Subcutaneous abdominal adipose tissue (tissue), 5 donors: ENCODE measurements around the gene ITGB5.

ENCODE experiments used
- H3K27ac ChIP-seq: one replicate; pipeline ENCODE4 v1.7.0; 2013; ENCODE audit warnings: low read depth, mild to moderate bottlenecking, inconsistent platforms, low read length, moderate library complexity
- H3K27me3 ChIP-seq, 5 donors: one replicate each; pipeline ENCODE4 v1.7.0; 2013; ENCODE audit warnings: low read length in 5 of 5, inconsistent platforms in 1 of 5; ENCODE audit not compliant: control insufficient read depth in 5 of 5, insufficient read depth in 4 of 5
- H3K36me3 ChIP-seq, 5 donors: one replicate each; pipeline ENCODE4 v1.7.0; 2013; ENCODE audit warnings: low read length in 5 of 5; ENCODE audit not compliant: control insufficient read depth in 5 of 5, insufficient read depth in 5 of 5
- H3K4me1 ChIP-seq, 5 donors: one replicate each; pipeline ENCODE4 v1.7.0; 2013; ENCODE audit warnings: low read length in 5 of 5, mild to moderate bottlenecking in 3 of 5, moderate library complexity in 1 of 5; ENCODE audit not compliant: control insufficient read depth in 5 of 5, insufficient read depth in 5 of 5
- H3K4me3 ChIP-seq, 5 donors: one replicate each; pipeline ENCODE4 v1.7.0; 2013; ENCODE audit warnings: low read length in 5 of 5, low read depth in 1 of 5
- H3K9ac ChIP-seq, 5 donors: one replicate each; pipeline ENCODE4 v1.7.0; 2013; ENCODE audit warnings: low read length in 5 of 5, mild to moderate bottlenecking in 4 of 5, moderate library complexity in 3 of 5
- H3K9me3 ChIP-seq, 5 donors: one replicate each; pipeline ENCODE4 v1.7.0; 2013; ENCODE audit warnings: low read length in 5 of 5; ENCODE audit not compliant: control insufficient read depth in 5 of 5
- donor health status: healthy.
- donor health status: healthy.
- donor health status: healthy.
- donor health status: healthy.
- donor health status: healthy.

Gene ITGB5, protein sequence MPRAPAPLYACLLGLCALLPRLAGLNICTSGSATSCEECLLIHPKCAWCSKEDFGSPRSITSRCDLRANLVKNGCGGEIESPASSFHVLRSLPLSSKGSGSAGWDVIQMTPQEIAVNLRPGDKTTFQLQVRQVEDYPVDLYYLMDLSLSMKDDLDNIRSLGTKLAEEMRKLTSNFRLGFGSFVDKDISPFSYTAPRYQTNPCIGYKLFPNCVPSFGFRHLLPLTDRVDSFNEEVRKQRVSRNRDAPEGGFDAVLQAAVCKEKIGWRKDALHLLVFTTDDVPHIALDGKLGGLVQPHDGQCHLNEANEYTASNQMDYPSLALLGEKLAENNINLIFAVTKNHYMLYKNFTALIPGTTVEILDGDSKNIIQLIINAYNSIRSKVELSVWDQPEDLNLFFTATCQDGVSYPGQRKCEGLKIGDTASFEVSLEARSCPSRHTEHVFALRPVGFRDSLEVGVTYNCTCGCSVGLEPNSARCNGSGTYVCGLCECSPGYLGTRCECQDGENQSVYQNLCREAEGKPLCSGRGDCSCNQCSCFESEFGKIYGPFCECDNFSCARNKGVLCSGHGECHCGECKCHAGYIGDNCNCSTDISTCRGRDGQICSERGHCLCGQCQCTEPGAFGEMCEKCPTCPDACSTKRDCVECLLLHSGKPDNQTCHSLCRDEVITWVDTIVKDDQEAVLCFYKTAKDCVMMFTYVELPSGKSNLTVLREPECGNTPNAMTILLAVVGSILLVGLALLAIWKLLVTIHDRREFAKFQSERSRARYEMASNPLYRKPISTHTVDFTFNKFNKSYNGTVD

DNA sequence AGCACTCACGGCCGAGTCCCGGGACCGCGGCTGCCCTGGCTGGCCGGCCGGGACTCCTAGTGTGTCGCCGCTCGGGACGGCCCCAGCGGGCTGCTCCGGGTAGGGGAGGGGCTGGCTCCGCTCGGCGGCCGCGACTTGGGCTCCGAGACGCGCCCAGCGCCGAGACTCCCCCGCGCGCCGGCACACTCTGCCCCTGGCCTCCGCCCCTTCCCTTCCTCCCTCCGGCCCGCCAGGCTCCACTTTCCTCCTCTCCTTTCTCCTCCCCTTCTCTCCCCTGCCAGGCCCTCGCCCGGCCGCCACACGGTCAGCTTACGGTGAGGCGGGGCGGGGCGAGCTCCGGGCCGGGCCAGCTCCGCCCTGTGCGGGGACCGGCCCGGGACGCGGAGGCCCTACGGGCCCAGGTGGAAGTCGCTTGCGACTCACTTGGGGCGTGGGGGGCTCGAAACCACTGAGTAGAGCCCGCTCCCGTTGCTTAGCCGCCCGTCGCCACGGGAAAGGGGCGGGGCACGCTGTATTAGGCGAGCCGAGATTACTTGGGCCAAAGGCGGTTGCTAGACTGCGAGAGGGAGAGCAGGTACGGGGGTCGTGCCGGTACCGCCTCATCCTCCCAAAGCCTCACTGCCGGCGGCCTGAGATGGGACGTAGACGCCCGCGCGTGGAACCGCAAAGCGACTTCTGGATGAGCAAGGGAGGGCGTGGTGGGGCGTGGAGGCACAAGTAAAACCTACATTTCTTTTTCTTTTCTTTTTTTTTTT is at the start of gene ITGB5:
TSS of gene ITGB5 (minus strand) at position 189 of the 755 bp plus-strand sequence. CDS start 365 bp downstream, outside the sequence.
- Histone ChIP-seq H3K9ac (peak within 1 kb of the TSS in 4 of 5 donors; percentile 73 to 84 (median 78)), H3K4me1 (peaks cover 4 to 42% (median 39%) of the 10 kb centered on the region in 5 donors), H3K36me3 (peaks cover 0 to 5% (median 0%) of the 10 kb centered on the region in 5 donors), H3K27ac (peak within 1 kb of the TSS; percentile 93), H3K4me3 (peak within 1 kb of the TSS in 4 of 5 donors; percentile 76 to 83 (median 80)), H3K9me3 (no peaks in the 10 kb centered on the region), H3K27me3 (no peaks in the 10 kb centered on the region)

DNA sequence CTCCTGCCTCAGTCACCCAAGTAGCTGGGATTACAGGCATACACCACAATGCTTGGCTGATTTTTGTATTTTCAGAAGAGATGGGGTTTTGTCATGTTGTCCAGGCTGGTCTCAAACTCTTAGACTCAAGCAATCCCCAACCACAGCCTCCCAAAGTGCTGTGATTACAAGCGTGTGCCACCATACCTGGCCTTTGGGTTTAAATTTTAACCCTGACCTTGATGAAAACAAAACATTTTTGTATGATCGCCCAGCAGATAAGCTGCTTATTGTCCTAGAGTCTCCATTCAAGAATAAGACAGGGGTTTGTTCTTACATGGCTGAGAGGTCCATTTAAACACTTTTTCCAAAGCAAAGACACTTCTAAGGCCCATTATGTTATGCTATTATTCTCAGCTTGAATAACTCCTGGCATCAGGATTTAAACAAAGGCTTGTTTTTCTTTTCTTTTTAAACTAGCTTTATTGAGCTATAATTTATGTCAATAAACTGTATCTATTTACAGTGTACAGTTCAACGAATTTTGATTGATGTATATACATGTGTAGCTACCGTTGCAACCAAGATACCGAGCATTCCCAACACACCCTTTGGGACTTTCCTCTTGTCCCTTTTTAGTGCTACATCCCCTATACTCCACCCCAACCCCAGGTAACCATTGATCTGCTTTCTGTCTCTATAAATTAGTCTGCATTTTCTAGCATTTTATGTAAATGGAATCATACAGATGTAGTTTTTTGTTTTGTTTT is 48.8 kb upstream of the ITGB5 start:
- peaks cover 0 to 3% (median 0%) of the 10 kb centered on the region in 5 donors for H3K27me3 ChIP-seq
- no peak overlapping the region for H3K27ac ChIP-seq

DNA sequence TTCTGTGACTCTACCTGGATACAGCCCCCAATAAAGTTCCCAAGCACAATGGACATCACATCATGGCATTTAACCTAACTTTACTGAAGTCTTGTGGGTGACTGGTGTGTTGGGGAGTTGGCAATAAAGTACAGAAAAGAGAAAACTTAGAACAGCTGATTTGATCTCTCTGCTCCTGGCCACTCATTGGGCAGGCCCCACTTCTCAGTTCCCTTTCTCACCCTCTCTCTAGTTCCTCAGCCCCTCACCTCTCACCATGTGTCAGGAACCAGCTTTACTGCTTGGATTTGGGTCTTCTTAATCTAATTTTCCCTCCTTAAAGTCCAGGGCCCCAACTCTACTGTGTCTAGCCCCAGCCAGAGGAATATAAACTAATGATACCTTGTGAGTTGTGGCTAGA is 48.1 kb upstream of the ITGB5 start:
- Histone ChIP-seq H3K9ac (no peak overlapping the region), H3K36me3 (no peaks in the 10 kb centered on the region), H3K9me3 (no peaks in the 10 kb centered on the region), H3K4me1 (no peaks in the 10 kb centered on the region), H3K27ac (no peak overlapping the region), H3K4me3 (no peak overlapping the region), H3K27me3 (peaks cover 0 to 3% (median 0%) of the 10 kb centered on the region in 5 donors)

More for the DNA sequence above, 48.8 kb upstream of the ITGB5 start:
- H3K4me3 ChIP-seq: no peak overlapping the region
- H3K9me3 ChIP-seq: no peaks in the 10 kb centered on the region
- H3K36me3 ChIP-seq: no peaks in the 10 kb centered on the region
- no peak overlapping the region for H3K9ac ChIP-seq
- H3K4me1 ChIP-seq: no peaks in the 10 kb centered on the region

DNA sequence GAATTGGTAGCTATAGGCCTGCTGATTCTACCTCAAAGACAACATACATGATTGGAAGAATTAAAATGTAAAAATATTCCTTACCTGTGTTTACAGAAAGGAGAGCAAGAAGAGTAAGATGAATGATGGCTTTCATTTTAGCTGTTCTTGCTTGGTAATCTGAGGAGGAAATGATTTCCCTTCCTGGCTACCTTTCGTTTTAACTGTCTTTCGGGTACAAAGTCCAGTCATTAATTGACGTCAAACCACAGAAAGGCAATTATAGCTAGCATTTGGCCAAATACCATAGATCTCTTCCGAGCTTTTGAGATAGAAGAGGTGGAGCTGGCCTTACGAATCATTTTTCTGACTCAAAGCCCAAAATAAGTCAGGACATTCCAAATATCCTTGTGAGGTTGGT is 47.4 kb upstream of the ITGB5 start, which contains the start of gene MUC13:
TSS of gene MUC13 (minus strand) at position 175 of the 400 bp plus-strand sequence. CDS start at position 136, 39 bp downstream.
- Histone ChIP-seq H3K27ac (no peak within 1 kb of the TSS), H3K27me3 (peaks cover 0 to 3% (median 0%) of the 10 kb centered on the region in 5 donors), H3K9me3 (no peaks in the 10 kb centered on the region), H3K9ac (no peak within 1 kb of the TSS), H3K4me3 (no peak within 1 kb of the TSS), H3K36me3 (no peaks in the 10 kb centered on the region), H3K4me1 (no peaks in the 10 kb centered on the region)

DNA sequence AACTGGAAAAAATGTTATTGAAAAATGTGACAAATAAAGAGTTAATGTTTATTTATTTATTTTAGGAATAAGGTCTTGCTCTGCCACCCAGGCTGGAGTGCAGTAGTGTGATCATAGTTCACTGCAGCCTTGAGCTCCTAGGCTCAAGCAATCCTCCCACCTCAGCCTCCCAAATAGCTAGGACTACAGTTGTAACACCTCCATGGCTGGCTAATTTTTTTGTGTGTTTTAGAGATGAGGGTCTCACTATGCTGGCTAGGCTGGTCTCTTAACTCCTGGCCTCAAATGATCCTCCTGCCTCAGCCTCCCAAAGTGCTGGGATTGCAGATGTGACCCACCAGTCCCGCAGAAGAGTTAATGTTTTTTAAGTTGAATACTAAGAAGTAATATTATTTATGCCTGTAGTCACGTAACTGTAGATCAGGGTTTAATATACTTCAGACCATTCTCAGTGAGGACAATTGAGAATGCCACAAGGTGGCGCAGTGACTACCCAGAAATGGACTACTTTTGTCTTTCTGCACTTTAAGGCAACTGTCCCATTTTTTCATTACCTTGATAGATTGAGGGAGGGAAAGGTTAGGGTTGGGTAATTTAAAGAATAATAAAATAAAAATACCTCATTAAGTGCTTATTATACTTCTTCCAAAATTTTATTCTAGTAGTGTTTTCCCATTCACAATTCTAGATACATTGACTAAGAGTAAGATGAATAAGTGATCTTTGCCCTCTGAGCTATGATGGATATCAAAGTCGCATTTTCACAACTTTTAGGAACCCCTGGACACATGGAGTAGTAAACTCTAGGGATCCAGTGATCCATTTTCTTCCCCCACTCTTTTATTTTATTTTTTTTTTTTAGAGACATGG is 41.4 kb upstream of the ITGB5 start:
- Histone ChIP-seq H3K36me3 (no peaks in the 10 kb centered on the region), H3K27me3 (no peaks in the 10 kb centered on the region), H3K9ac (no peak overlapping the region), H3K4me1 (peaks cover 0 to 2% (median 0%) of the 10 kb centered on the region in 5 donors), H3K4me3 (no peak overlapping the region), H3K27ac (no peak overlapping the region), H3K9me3 (no peaks in the 10 kb centered on the region)

DNA sequence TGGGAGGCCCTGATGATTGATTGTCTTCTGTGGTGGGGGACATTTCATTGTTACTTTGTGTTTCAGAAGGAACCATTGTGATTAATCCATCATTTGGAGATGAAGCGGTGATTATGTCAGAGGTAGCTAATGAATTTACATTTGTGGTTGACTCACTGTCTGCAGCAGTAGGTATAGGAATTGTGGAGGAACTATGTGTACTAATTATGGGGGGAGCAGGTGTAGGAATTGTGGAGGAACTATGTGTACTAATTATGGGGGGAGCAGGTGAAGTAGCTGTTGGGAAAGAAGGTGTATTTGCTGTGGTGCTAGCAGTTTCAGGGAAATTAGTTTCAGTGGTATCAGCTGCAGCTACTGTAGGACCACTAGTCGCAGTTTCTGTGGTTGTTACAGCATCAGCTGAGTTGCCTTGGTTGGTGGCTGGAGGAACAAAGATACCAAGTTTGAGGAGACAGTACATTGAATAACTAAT is 40.4 kb upstream of the ITGB5 start:
- H3K27ac ChIP-seq: no peak overlapping the region
- no peaks in the 10 kb centered on the region for H3K36me3 ChIP-seq
- H3K4me3 ChIP-seq: no peak overlapping the region
- no peak overlapping the region for H3K9ac ChIP-seq
- H3K4me1 ChIP-seq: peaks cover 0 to 2% (median 0%) of the 10 kb centered on the region in 5 donors
- no peaks in the 10 kb centered on the region for H3K27me3 ChIP-seq
- H3K9me3 ChIP-seq: no peaks in the 10 kb centered on the region

DNA sequence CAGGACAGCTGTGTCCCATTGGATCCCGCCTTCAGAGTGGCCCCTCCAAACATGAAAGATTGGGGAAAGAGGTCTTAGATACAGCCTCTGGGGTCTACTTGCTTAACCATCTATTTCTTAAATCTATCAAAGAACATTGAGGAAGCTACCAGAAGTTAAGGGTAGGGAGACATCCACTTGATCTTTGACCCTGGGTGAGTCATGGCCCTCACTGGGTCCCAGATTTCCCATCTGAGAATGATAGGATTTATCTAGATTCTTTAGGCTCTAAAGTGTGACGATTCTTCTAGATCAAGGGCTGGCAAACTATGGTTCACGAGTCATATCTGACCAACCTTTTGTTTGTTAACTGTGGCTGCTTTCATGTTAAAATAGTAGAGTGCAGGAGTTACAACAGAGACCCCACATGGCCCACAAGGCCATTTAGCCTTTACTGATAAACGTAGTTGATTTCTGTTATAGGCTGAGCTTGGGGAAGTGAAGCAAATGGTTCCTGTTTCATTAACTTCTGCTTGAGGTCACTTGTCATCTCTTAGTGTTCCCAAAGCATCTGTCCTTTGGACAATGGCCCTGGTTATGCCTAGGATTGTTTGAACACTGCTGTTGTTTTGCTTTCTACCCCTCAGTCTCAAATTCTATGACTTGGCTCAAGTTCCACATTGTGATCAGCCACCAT is 39.4 kb upstream of the ITGB5 start:
- Histone ChIP-seq H3K9ac (no peak overlapping the region), H3K27me3 (no peaks in the 10 kb centered on the region), H3K4me1 (peaks cover 0 to 2% (median 0%) of the 10 kb centered on the region in 5 donors), H3K4me3 (no peak overlapping the region), H3K9me3 (no peaks in the 10 kb centered on the region), H3K27ac (no peak overlapping the region), H3K36me3 (no peaks in the 10 kb centered on the region)

DNA sequence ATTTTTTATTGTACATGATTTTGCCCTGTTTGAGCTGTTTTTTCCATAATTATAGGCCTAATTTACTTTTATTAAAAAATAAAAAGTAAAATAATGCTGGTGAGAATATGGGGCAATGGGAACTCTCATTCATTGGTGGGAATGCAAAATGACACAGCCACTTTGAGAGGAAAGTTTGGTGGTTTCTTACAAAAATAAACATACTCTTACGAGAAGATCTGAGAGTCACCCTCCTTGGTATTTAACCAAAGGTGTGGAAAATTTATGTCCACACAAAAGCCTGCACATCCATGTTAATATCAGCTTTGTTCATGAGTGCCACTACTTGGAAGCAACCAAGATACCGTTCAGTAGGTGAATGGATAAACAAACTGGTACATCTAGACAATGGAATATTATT is 37.6 kb upstream of the ITGB5 start:
- H3K27ac ChIP-seq: no peak overlapping the region
- H3K9me3 ChIP-seq: no peaks in the 10 kb centered on the region
- peaks cover 0 to 2% (median 0%) of the 10 kb centered on the region in 5 donors for H3K4me1 ChIP-seq
- H3K9ac ChIP-seq: no peak overlapping the region
- no peaks in the 10 kb centered on the region for H3K27me3 ChIP-seq
- H3K36me3 ChIP-seq: no peaks in the 10 kb centered on the region
- no peak overlapping the region for H3K4me3 ChIP-seq
